HG03469 (cell line): ENCODE data around the gene CRIM1.

ENCODE experiments used
- ATAC-seq: cut with Tn5 transposase; IDR thresholded peaks from one replicate; pipeline ENCODE4 v1.9.1; 2021; ENCODE audit warnings: mild to moderate bottlenecking, moderate library complexity, moderate number of reproducible peaks; ENCODE audit not compliant: unreplicated experiment

Gene CRIM1

GRCh38 chr2:36416370-36417165 lies 61.0 kb downstream of the CRIM1 start:
- ATAC-seq = no peak

- no peak for ATAC-seq
Observed at GRCh38 chr2:36420569-36421181, 65.1 kb downstream of the CRIM1 start.

- no peak for ATAC-seq
Observed at GRCh38 chr2:36421379-36421778, 65.8 kb downstream of the CRIM1 start.

DNA sequence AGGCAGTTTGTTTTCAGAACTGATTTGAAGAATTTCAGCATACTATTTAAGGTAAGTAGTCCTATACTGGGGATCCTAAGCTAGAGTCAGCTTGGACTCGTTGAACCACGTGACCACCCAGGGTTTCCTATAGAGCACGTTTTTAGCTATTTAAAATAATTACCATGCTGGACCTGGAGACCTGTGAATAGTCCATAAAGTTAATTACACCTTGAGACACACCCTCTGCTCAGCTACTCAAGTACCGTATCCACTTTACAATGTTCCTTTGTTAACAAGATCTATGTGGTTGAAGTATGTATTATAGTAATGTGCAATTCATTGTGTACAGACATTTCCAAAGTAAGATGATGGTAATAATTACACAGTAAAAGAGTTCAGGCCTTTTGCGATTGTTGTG lies 67.6 kb downstream of the CRIM1 start:
- ATAC-seq = no peak

GRCh38 chr2:36423619-36424120 lies 68.1 kb downstream of the CRIM1 start:
- ATAC-seq = no peak

DNA sequence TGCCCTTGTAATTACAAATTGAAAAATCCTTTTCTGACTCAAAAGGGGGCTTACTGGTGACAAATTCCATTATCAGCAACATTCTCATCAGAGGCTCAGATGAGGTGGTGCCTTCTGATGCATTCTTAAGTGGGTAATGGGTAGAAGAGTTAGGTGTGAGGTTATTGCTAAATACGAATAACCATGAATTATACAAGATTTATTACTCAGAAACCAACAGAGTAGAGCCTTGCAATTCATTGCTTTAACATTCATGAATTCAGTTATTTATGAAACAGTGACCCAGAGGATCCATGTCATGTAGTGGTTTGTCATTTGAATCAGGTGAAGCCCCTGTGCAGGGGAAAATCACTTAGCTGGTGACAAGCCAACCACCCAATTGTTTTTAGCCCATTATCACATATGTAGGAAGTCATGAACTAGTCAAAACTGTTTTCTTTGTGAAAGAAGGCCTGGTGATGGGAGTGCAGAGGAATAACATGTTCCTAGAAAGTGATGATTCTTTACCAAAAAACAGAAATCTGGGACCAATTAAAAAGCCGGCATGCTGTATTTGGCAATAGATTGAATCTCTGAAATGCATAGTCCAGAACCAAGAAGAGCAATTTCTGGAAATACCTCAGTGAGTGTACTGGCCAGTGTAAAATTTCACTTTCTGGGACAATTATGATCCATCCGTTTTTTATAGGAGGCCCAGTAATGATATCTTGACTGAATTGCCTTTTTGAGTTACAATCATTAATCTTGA lies 70.2 kb downstream of the CRIM1 start:
- ATAC-seq = no peak

GRCh38 chr2:36427790-36428243 lies 72.2 kb downstream of the CRIM1 start:
- ATAC-seq = no peak

DNA sequence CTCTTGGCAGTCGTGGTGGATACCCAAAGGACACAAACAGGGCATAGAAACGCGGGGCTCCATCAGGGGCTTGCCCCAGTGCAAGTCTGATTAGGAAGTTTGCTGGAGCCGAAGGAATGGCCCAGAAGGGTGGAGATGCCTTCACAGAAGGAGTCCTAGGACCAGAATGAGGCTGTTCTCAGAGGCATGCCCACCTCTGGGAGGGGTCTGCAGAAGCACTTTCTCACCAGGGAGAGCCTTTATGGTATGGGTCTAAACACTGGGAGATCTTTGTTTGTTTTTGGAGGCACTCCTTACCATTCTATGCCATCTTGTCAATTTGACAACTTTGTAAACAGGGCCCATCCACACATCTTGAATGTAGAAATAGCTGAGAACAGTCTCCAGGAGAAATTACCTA lies 75.0 kb downstream of the CRIM1 start:
- no peak for ATAC-seq

DNA sequence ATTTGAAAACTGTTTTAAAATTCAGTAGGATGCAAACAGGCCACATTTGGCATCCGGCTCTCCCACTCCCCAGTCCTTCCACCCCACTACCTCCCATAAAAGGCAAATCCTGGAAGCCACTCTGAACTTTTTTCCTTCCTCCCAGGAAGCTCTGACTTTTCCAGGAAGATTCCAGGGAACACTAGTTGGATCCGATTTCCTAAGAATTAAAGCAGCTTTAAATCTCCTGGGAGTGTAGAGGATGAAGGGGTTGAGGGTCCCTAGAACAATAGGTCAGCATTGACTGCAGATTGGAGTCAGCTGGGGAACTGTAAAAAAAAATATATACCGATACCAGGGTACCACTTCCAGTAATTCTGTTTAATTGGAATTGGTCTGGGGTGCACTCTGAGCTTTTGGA lies 76.9 kb downstream of the CRIM1 start:
- no peak for ATAC-seq

DNA sequence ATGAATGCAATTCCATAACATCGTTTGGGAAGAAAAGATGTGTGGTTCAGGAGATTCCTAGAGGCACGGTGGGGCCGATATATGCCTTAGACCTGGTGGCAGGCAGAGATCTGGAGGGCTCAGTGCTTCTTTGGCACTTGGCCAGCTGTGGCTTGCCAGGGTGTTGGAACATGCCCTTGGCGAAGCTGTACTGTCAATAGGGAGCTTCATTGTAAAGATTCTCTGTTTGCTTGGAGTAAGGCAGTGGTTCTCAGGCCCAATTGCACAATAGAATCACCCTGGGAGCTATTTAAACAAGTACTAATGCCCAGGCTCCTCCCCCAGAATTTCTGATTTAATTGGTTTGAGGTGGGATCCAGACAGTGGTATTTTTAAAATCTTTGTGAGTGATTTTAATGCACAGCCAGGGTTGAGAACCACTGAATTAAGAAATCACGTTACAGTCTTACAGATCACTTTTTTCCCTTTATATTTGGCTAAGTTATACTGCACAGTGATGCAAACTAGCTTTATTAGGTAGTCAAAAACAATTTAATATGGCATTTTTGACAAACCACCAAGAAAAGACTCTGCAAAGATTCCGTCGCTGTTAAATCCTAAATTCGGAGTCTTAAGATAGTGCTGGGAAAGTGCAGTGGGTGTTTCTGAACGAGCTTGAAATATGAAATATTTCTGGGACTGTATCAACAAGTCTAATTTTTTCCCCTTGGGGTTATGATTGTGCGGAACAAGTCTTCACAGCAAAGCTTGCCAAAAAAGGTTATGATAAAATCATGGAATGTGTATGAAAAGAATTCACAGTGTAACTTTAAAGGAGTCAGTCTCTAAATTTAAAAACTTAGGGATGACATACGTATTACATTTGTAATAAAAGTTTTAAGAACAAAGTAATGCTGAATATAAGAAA lies 78.0 kb downstream of the CRIM1 start:
- ATAC-seq = no peak

GRCh38 chr2:36438449-36438977 lies 82.9 kb downstream of the CRIM1 start:
- no peak for ATAC-seq

GRCh38 chr2:36439084-36439483 lies 83.5 kb downstream of the CRIM1 start:
- no peak for ATAC-seq

DNA sequence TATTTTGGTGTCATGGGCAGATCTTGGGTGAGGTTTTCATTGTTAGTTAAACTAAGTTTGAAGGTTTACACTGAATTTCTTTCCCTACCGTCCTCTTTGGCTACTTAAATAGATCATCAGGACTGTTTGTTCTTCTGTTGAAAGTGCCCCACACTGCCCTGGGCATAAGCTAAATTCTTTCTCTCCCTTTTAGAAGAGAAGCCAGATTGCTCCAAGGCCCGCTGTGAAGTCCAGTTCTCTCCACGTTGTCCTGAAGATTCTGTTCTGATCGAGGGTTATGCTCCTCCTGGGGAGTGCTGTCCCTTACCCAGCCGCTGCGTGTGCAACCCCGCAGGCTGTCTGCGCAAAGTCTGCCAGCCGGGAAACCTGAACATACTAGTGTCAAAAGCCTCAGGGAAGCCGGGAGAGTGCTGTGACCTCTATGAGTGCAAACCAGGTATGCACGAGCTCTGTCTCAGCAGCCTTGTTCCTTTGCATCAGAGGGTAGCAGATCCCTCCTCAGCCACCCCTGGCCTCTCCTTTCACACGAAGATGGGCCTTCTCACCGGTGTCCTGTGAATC lies 85.6 kb downstream of the CRIM1 start:
- ATAC-seq = no peak

DNA sequence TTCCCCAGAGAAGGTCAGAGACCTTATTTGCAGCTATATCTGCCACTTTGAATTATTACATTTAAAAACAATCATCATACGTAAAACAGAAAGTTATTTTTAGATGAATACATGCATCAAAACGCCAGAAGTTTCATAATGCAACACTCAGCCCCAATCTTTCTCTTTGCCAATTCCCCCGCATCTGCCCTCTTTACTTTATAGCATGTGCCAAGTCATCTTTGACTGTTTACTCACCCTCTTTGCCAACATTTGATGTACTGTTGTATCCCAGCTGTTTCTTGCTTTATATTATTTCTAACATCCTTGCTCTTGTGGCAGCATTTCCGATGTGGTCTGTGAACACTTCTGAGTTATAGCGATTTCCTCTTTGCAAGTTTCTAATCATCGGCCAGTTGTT lies 86.2 kb downstream of the CRIM1 start:
- no peak for ATAC-seq

GRCh38 chr2:36444216-36444936 lies 88.8 kb downstream of the CRIM1 start:
- no peak for ATAC-seq

DNA sequence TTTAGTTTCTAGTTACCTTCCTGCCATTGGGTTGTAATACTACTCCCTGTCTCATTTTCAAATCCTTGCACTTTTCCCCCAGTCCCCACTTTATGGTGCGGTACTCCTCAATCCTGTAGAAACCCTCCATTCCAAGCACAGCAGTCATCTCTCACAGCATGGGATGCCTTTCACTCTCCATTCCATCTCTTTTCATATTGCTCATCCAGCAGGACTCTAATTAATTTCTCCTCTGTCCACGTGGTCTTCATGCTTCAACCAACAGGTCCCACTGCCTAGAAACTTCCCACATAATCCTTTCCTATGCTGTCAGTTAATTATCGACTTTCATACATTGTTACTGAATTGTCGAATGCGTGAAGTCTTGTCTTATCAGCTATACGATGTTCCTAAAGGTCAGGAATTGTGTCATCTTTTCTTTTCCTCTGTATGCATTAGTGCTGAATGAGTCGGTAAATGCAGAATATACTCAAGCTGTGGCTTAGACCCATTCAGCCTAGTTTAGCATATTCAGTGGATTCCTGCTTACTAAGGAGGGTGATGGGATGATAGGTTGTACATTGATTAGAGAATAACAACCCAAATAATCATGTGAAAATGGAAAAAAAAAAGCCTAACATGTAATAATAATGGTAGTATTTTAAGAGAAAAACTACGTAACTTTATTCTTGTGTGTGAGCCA lies 89.7 kb downstream of the CRIM1 start:
- ATAC-seq = no peak

GRCh38 chr2:36446294-36446693 lies 90.7 kb downstream of the CRIM1 start:
- ATAC-seq = no peak

DNA sequence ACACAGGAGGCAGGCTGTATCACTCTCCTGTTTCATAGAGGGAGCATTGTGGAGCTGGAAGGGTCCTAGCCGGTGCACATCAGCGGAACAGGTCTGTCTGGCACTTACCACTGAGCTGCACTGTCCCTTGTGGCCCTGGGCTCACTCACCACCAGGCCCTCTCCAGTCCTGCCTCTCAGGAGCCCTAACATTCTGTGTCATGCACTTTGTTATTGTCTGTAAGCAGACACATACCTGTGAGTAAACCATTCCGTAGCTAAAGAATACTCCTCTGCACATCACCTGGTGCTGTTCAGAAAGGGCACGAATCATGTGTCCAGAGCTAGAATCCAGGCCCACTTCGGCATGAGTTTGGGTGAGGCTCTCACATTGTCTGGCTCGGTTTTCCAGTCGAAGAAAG lies 93.6 kb downstream of the CRIM1 start:
- ATAC-seq = no peak

GRCh38 chr2:36449943-36450392 lies 94.4 kb downstream of the CRIM1 start:
- ATAC-seq = no peak
